Neural progenitor cell (in vitro differentiated cells): ENCODE measurements around the gene RBM28. TPM values are rescaled to one million over a fixed set of nuclear protein-coding genes. Genes with fewer than 3 reads are reported as not detected.

ENCODE experiments used
- DNase-seq: peaks from one replicate; pipeline ENCODE4 v3.0.0-alpha.2; 2016; ENCODE audit warnings: low spot score
- H2AFZ ChIP-seq: fragments of 200-600 bp; sonication (generic); replicated peaks from 2 replicates; pipeline ENCODE4 v1.6.1; 2016; ENCODE audit warnings: antibody characterized with exemption
- H3F3A ChIP-seq: fragments of 200-600 bp; sonication (generic); 2 replicates; pipeline ENCODE4 v1.6.1; 2016; ENCODE audit warnings: antibody characterized with exemption, low read depth
- H3K27ac ChIP-seq: fragments of 200-600 bp; sonication (generic); 2 replicates; pipeline ENCODE4 v1.5.1; 2016; ENCODE audit warnings: mild to moderate bottlenecking
- H3K27me3 ChIP-seq: fragments of 200-600 bp; sonication (generic); 2 replicates; pipeline ENCODE4 v1.6.1; 2016; ENCODE audit warnings: mild to moderate bottlenecking, moderate library complexity
- H3K36me3 ChIP-seq: fragments of 200-600 bp; sonication (generic); 2 replicates; pipeline ENCODE4 v1.5.1; 2016
- H3K4me1 ChIP-seq: fragments of 200-600 bp; sonication (generic); 2 replicates; pipeline ENCODE4 v1.6.1; 2016; ENCODE audit warnings: mixed run types
- H3K4me2 ChIP-seq: fragments of 200-600 bp; sonication (generic); 2 replicates; pipeline ENCODE4 v1.6.1; 2016
- H3K4me3 ChIP-seq: fragments of 200-600 bp; sonication (generic); 2 replicates; pipeline ENCODE4 v1.5.1; 2016
- H3K79me2 ChIP-seq: fragments of 200-600 bp; sonication (generic); 2 replicates; pipeline ENCODE4 v1.6.1; 2016; ENCODE audit warnings: low read depth
- H3K9ac ChIP-seq: fragments of 200-600 bp; sonication (generic); 2 replicates; pipeline ENCODE4 v1.6.1; 2016
- H3K9me3 ChIP-seq: fragments of 200-600 bp; sonication (generic); 2 replicates; pipeline ENCODE4 v1.5.1; 2016; ENCODE audit warnings: low read depth
- H4K20me1 ChIP-seq: fragments of 200-600 bp; sonication (generic); 2 replicates; pipeline ENCODE4 v1.6.1; 2016; ENCODE audit warnings: low read depth
- H3K27ac Mint-ChIP-seq: 3 replicates; pipeline ENCODE4 v1.8.0; 2021; ENCODE audit warnings: mixed read lengths
- H3K27me3 Mint-ChIP-seq: 2 replicates; pipeline ENCODE4 v1.8.0; 2022; ENCODE audit warnings: low read depth, mild to moderate bottlenecking, inconsistent platforms, moderate library complexity, mixed read lengths; ENCODE audit not compliant: insufficient read depth
- H3K36me3 Mint-ChIP-seq: 3 replicates; pipeline ENCODE4 v1.8.0; 2021; ENCODE audit warnings: mixed read lengths
- H3K4me1 Mint-ChIP-seq: 3 replicates; pipeline ENCODE4 v1.8.0; 2021; ENCODE audit warnings: mixed read lengths
- H3K4me3 Mint-ChIP-seq: 3 replicates; pipeline ENCODE4 v1.8.0; 2021; ENCODE audit warnings: mild to moderate bottlenecking, moderate library complexity, mixed read lengths
- H3K9me3 Mint-ChIP-seq: 3 replicates; pipeline ENCODE4 v1.8.0; 2020; ENCODE audit warnings: mixed read lengths
- EZH2 ChIP-seq: fragments of 200-600 bp; sonication (generic); IDR thresholded peaks from 2 replicates; pipeline ENCODE4 v1.6.1; 2017; ENCODE audit warnings: antibody characterized with exemption, mild to moderate bottlenecking, moderate library complexity
- EZH2phosphoT487 ChIP-seq: fragments of 200-600 bp; sonication (generic); IDR thresholded peaks from 2 replicates; pipeline ENCODE4 v1.6.1; 2017; ENCODE audit warnings: antibody characterized with exemption
- total RNA-seq: library from RNA; depleted of rRNA; stranded (reverse); fragments of >200 nt; gene quantifications from 2 replicates; pipeline ENCODE4 v1.2.3, GENCODE V29; 2015; ENCODE audit warnings: low replicate concordance
- TF ChIP-seq, protein P1 (sequence below): fragments of 200-600 bp; sonication (generic); IDR thresholded peaks from 2 replicates; pipeline ENCODE4 v1.5.1; 2017; ENCODE audit warnings: antibody characterized with exemption, mild to moderate bottlenecking

Gene RBM28
- total RNA-seq, 1 donor from 2014 or later = 33.5 TPM

DNA sequence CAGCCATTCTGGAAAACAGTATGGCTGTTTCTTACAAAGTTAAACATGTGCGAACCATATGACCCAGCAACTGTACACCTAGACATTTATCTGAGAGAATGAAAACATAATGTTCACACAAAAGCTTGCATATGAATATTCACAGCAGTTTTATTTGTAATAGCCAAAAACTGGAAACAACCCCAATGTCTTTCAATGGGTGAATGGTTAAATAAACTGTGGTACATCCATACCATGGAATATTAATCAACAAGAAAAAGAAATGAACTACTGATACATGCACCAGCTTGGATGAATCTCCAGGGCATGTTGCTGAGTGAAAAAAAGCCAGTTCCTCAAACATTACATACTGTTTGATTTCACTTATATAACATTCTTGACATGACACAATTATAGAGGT is 65.3 kb downstream of the RBM28 start:
- Histone ChIP-seq H3K27ac (no peak overlapping the region), H3K79me2 (no peaks in the 10 kb centered on the region), H3K9me3 (no peaks in the 10 kb centered on the region), H2AFZ (no peak overlapping the region), H3K9ac (no peak overlapping the region), H3F3A (no peaks in the 10 kb centered on the region), H3K36me3 (no peaks in the 10 kb centered on the region), H3K4me1 (peaks cover 6% of the 10 kb centered on the region), H3K4me3 (no peak overlapping the region), H3K27me3 (no peaks in the 10 kb centered on the region), H4K20me1 (no peaks in the 10 kb centered on the region), H3K4me2 (no peak overlapping the region)
- DNase-seq = no peak
- H3K36me3 Mint-ChIP-seq = peaks cover 2% of the 10 kb centered on the region
- no peak overlapping the region for H3K27ac Mint-ChIP-seq
- peaks cover 12% of the 10 kb centered on the region for H3K9me3 Mint-ChIP-seq
- TF ChIP-seq, protein P1, sequence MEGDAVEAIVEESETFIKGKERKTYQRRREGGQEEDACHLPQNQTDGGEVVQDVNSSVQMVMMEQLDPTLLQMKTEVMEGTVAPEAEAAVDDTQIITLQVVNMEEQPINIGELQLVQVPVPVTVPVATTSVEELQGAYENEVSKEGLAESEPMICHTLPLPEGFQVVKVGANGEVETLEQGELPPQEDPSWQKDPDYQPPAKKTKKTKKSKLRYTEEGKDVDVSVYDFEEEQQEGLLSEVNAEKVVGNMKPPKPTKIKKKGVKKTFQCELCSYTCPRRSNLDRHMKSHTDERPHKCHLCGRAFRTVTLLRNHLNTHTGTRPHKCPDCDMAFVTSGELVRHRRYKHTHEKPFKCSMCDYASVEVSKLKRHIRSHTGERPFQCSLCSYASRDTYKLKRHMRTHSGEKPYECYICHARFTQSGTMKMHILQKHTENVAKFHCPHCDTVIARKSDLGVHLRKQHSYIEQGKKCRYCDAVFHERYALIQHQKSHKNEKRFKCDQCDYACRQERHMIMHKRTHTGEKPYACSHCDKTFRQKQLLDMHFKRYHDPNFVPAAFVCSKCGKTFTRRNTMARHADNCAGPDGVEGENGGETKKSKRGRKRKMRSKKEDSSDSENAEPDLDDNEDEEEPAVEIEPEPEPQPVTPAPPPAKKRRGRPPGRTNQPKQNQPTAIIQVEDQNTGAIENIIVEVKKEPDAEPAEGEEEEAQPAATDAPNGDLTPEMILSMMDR = no peak
- TF ChIP-seq EZH2 (no peak), EZH2phosphoT487 (no peak)
- peaks cover 10% of the 10 kb centered on the region for H3K4me1 Mint-ChIP-seq
- no peak overlapping the region for H3K4me3 Mint-ChIP-seq
- peaks cover 6% of the 10 kb centered on the region for H3K27me3 Mint-ChIP-seq

GRCh38 chr7:128275681-128276080 is 68.0 kb downstream of the RBM28 start:
- Mint-ChIP-seq H3K9me3 (peaks cover 12% of the 10 kb centered on the region), H3K27ac (no peak overlapping the region), H3K4me1 (peaks cover 10% of the 10 kb centered on the region), H3K4me3 (no peak overlapping the region), H3K36me3 (peaks cover under 1% of the 10 kb centered on the region), H3K27me3 (peaks cover 4% of the 10 kb centered on the region)
- Histone ChIP-seq H3K4me3 (no peak overlapping the region), H2AFZ (no peak overlapping the region), H3K9ac (no peak overlapping the region), H3F3A (no peaks in the 10 kb centered on the region), H3K79me2 (no peaks in the 10 kb centered on the region), H3K4me2 (no peak overlapping the region), H4K20me1 (no peaks in the 10 kb centered on the region), H3K4me1 (peaks cover 6% of the 10 kb centered on the region), H3K9me3 (no peaks in the 10 kb centered on the region), H3K36me3 (no peaks in the 10 kb centered on the region), H3K27ac (no peak overlapping the region), H3K27me3 (no peaks in the 10 kb centered on the region)
- DNase-seq = no peak
- TF ChIP-seq EZH2 (no peak), EZH2phosphoT487 (no peak)
- TF ChIP-seq, protein P1 = no peak

DNA sequence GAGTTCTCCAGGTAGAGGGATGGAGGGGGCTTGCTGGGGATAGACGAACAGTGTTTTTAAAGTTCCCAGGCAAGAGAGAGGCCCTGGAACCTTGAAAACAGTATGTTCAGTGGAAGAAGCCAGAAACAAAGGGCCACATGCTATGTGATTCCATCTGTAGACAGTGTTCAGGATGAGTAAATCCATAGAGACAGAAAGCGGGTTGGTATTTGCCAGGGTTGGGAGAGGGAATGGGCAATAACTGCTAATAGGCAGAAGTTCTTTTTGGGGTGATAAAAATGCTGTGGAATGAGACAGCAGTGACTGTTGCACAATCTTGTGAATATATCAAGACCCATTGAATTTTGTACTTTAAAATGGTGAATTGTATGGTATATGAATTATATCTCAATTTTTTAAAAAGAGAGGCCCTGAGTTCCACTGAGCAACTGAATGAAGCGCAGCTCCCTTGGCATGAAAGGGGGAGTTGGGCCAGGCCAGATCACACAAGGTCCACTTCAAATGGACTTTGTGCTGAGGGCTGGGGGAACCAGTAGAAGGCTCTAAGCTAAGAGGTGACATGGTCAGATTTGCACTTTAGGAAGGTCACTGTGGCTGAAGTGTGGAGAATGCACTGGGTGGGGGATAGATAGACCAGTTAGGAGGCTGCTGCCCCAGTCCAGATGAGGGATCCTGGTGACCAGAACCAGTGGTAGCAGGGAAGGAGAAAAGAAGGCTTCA is 68.7 kb downstream of the RBM28 start:
- TF ChIP-seq EZH2phosphoT487 (no peak), EZH2 (no peak)
- TF ChIP-seq, protein P1 = no peak
- Mint-ChIP-seq H3K9me3 (peaks cover 8% of the 10 kb centered on the region), H3K27ac (no peak overlapping the region), H3K36me3 (no peaks in the 10 kb centered on the region), H3K4me3 (no peak overlapping the region), H3K27me3 (peaks cover 4% of the 10 kb centered on the region), H3K4me1 (peaks cover 10% of the 10 kb centered on the region)
- Histone ChIP-seq H3K4me2 (no peak overlapping the region), H3K4me1 (peaks cover 6% of the 10 kb centered on the region), H3K27ac (no peak overlapping the region), H3K9me3 (no peaks in the 10 kb centered on the region), H3K79me2 (no peaks in the 10 kb centered on the region), H2AFZ (no peak overlapping the region), H3K4me3 (no peak overlapping the region), H3K27me3 (no peaks in the 10 kb centered on the region), H3F3A (no peaks in the 10 kb centered on the region), H3K36me3 (no peaks in the 10 kb centered on the region), H4K20me1 (no peaks in the 10 kb centered on the region), H3K9ac (no peak overlapping the region)
- DNase-seq = no peak
